Spleen (tissue), 3 donors: Measurements from ENCODE around the gene CCDC12.

Source experiments
- POLR2A ChIP-seq, 3 donors: fragments of 450-650 bp; IDR thresholded peaks; one replicate each; pipeline ENCODE4 v1.5.1; 2017; ENCODE audit warnings: antibody characterized with exemption in 3 of 3, mild to moderate bottlenecking in 1 of 3
- POLR2AphosphoS5 ChIP-seq, 3 donors: sonication (generic); formaldehyde crosslinking; IDR thresholded peaks; one replicate each; pipeline ENCODE4 v1.5.1; 2017; ENCODE audit warnings: antibody characterized with exemption in 3 of 3

GRCh38 chr3:46921041-46921440 is 55.5 kb downstream of the CCDC12 start:
- TF ChIP-seq POLR2AphosphoS5 (IDR thresholded peaks at IDR 0.05) (no peak), POLR2A (IDR thresholded peaks at IDR 0.05) (no peak)
